ENCODE measurements around the gene NINJ1.
"Not testable (repeated sequence)": the region's sequence is repeated elsewhere in the genome, so short reads cannot be mapped to it uniquely, and the experiment has no call there.

The NINJ1 gene

GRCh38 chr9:93117924-93118862 is 15.9 kb downstream of the NINJ1 start:
- H3K36me3 ChIP-seq: no peaks in the 10 kb centered on the region
- H3K27me3 ChIP-seq (ENCODE audit: insufficient read depth, low read depth, severe bottlenecking): no peaks in the 10 kb centered on the region
- H3K27ac ChIP-seq: no peak overlapping the region
- H3K9me3 ChIP-seq (ENCODE audit: severe bottlenecking): no peaks in the 10 kb centered on the region
- no peak for TF ChIP-seq CTCF (IDR thresholded peaks at IDR 0.05; ENCODE audit: low read depth, low read length)
- DNase-seq: no peak
- no peak overlapping the region for H3K4me3 ChIP-seq (ENCODE audit: low read depth, low read length)

GRCh38 chr9:93117521-93117920 is 16.5 kb downstream of the NINJ1 start:
- not testable (repeated sequence) for H3K4me3 ChIP-seq (ENCODE audit: low read depth, low read length); H3K9me3 ChIP-seq (ENCODE audit: severe bottlenecking); DNase-seq; H3K36me3 ChIP-seq; H3K27me3 ChIP-seq (ENCODE audit: insufficient read depth, low read depth, severe bottlenecking); H3K27ac ChIP-seq

- no peak for TF ChIP-seq CTCF (IDR thresholded peaks at IDR 0.05; ENCODE audit: low read depth, low read length)
- DNase-seq: no peak
- Histone ChIP-seq H3K9me3 (ENCODE audit: severe bottlenecking) (no peaks in the 10 kb centered on the region), H3K36me3 (no peaks in the 10 kb centered on the region), H3K4me3 (ENCODE audit: low read depth, low read length) (no peak overlapping the region), H3K27ac (no peak overlapping the region), H3K27me3 (ENCODE audit: insufficient read depth, low read depth, severe bottlenecking) (no peaks in the 10 kb centered on the region)
These were observed 17.7 kb downstream of the NINJ1 start for GRCh38 chr9:93116072-93116961.

GRCh38 chr9:93115486-93116071 is 18.5 kb downstream of the NINJ1 start:
- DNase-seq: no peak
- no peak for TF ChIP-seq CTCF (IDR thresholded peaks at IDR 0.05; ENCODE audit: low read depth, low read length)
- Histone ChIP-seq H3K36me3 (0 out of 2 replicates have a peak, but pooled peaks cover 2% of the 10 kb centered on the region), H3K4me3 (ENCODE audit: low read depth, low read length) (no peak overlapping the region), H3K27me3 (ENCODE audit: insufficient read depth, low read depth, severe bottlenecking) (no peaks in the 10 kb centered on the region), H3K27ac (no peak overlapping the region), H3K9me3 (ENCODE audit: severe bottlenecking) (no peaks in the 10 kb centered on the region)

- TF ChIP-seq CTCF (IDR thresholded peaks at IDR 0.05; ENCODE audit: low read depth, low read length): no peak
- H3K9me3 ChIP-seq (ENCODE audit: severe bottlenecking): no peaks in the 10 kb centered on the region
- no peak overlapping the region for H3K27ac ChIP-seq
- H3K27me3 ChIP-seq (ENCODE audit: insufficient read depth, low read depth, severe bottlenecking): no peaks in the 10 kb centered on the region
- 0 out of 2 replicates have a peak, but pooled peaks cover 2% of the 10 kb centered on the region for H3K36me3 ChIP-seq
- no peak for DNase-seq
- no peak overlapping the region for H3K4me3 ChIP-seq (ENCODE audit: low read depth, low read length)
These were observed 19.1 kb downstream of the NINJ1 start for GRCh38 chr9:93114984-93115335.
